GM11168 (cell line): Measurements from ENCODE around the gene MYD88.

ENCODE experiments used
- in situ Hi-C: fragments of 300-500 bp; cut with MboI; formaldehyde crosslinking; loops from one replicate; pipeline ENCODE4 v1.12.0; 2022; ENCODE audit warnings: low sequenced_read_pairs; ENCODE audit not compliant: unreplicated experiment

Gene MYD88

DNA sequence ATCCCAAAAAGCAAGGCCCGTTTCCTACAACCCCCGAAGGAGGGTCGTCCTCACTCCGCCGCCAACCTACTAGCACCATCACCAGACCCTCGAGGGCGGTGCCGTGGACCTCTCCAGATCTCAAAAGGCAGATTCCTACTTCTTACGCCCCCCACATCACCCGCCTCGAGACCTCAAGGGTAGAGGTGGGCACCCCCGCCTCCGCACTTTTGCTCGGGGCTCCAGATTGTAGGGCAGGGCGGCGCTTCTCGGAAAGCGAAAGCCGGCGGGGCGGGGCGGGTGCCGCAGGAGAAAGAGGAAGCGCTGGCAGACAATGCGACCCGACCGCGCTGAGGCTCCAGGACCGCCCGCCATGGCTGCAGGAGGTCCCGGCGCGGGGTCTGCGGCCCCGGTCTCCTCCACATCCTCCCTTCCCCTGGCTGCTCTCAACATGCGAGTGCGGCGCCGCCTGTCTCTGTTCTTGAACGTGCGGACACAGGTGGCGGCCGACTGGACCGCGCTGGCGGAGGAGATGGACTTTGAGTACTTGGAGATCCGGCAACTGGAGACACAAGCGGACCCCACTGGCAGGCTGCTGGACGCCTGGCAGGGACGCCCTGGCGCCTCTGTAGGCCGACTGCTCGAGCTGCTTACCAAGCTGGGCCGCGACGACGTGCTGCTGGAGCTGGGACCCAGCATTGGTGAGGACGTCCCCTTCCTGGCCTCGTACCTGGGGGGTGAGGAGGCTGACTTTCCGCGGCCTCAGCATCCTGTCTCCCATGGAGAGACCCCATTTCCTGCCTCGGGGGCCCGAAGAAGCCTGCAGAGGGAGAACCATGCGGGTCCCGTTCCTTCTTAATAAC, at the start of gene MYD88:
Gene MYD88, plus strand, starts transcription at position 313 of the 842 bp plus-strand sequence. Its CDS starts 40 bp downstream, at position 353.
- in situ Hi-C loops = loop anchor here (25.0 kb wide), 1 partner anchor 349 kb away; the partner anchor contains the start of gene EXOG

- in situ Hi-C loops = no loop called here
These were observed 49.3 kb upstream of the MYD88 start for GRCh38 chr3:38089163-38089562.

DNA sequence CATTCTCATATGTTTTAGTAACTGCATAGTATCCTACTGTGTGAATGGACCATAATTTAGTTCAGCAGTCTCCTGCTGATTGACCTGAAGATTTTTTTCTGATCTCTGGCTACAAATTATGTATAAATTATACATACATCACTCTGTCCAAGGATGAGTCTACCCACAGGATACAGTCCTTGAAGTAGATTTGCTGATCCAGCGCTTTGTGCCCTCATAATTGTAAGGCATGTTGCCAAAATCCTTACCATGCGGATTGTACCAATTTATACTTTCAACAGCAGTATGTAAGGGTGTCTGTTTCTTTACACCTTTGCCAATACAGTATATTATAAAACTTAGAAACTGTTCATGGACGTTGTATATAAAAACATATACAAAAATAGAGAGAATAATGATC, 48.0 kb upstream of the MYD88 start:
- in situ Hi-C loops = no loop called here

- in situ Hi-C loops = no loop called here
These were observed 43.5 kb upstream of the MYD88 start for GRCh38 chr3:38094999-38095398.

DNA sequence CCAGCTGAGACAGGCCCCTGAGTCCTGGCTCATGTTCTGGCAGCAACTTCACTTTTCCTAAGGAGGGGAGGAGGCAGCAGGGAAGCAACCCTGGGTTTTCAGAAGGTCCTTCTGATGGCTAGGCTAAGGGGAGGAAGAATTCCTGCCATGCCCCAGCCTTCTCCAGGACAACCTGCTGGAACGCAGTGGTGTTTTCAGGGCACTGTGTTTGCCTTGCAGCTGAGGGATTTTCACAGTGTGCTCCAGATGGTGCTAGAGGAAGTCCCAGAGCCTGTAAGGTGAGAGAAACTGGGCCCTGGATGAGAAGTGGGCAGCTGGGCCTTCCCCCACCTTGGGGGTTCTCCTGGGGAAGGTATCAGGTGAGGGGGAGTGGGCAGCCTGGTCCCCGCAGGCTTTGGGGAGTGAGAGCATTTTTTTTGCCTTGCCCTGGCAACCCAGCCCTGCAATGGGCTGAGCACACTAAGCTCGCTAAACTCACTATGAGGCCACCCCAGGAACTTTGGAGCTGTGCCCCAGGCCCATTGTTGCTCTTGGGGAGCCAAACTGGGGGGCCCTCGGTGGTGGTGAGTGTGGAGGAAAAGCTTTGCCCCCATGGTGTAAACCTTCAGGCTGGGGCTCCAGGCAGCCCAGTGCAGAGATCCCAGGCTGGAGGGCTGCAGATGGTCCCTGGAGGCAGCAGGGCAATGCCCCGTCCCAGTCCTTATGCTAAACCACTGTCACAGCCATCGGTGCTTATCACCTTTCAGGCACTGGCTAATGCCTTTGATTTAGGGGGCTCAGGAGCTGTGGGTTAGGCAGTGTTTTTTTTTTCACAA, 42.6 kb upstream of the MYD88 start:
- in situ Hi-C loops = no loop called here

GRCh38 chr3:38097446-38098375, 40.8 kb upstream of the MYD88 start:
- in situ Hi-C loops = no loop called here

DNA sequence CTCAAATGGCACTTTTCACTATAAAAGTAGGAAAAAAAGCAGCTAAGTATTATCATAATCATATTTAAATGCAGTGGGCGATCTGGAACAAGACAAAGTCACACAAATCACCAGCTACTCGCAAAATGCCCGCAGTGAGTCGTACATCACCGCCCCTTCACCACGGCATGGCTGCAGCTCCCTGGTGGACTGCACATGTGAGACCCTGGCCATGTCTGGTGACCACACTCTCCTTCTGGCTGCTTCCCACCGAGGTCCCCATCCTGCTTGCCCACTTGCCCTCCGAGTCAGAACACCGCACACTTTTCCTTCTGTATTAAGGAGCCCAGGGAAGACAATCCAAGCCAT, 40.1 kb upstream of the MYD88 start:
- in situ Hi-C loops = no loop called here

DNA sequence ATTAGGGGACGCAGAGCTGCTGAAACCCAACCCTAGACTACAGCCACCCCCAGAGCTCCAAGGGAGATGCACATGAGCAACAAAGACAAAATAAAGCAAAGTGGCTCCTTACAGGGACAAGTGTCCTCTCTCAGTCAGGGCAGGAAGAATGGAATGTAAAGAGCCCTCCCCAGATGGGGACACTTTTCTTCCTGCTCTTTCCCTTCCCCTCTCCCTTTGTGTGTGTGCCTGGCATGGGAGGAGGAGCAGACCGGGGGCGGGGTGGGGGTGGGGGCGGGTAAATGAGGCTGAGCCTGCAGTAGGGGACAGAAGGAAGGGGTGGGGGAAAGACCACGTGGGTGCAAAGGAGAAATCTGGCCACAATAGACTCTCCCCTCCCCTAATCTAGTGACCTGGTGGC, 38.9 kb upstream of the MYD88 start:
- in situ Hi-C loops = no loop called here

DNA sequence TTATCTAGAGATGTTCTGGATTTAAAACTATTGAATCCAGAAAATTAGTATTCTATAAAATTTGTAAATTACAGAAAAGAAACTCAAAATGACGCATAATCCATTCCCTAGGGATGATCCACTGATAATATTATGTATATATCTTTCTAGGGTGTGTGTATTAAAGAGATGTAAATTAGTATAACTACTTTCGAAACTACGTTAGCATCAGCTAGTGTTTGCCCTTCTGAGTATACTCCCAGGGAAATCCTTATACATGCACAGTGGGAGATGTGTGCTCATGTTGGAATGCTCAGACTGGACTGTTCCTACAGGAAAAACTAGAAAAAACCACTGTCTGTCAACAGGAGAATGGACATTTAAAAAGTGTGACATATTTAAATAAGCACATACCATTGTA, 38.0 kb upstream of the MYD88 start:
- in situ Hi-C loops = no loop called here

- in situ Hi-C loops = no loop called here
These were observed 36.5 kb upstream of the MYD88 start for GRCh38 chr3:38101811-38102443.

DNA sequence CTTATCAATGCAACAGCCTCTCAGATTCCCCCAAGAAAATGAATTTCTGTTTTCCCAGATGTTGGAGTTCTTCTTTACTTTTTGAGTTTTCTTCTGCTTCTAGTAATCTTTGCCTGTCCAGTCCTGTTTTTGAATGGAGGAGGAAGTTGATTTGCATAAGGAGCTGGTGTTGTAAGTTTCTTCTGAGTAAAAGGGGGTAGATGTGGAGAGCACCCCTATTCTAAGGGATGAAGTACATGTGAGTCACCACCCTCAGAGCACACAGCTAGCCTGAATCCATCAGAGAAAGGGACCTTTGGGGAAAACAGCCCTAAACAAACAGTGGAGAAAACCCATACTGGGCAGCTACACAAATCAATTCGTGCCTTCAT, 36.0 kb upstream of the MYD88 start:
- in situ Hi-C loops = no loop called here

DNA sequence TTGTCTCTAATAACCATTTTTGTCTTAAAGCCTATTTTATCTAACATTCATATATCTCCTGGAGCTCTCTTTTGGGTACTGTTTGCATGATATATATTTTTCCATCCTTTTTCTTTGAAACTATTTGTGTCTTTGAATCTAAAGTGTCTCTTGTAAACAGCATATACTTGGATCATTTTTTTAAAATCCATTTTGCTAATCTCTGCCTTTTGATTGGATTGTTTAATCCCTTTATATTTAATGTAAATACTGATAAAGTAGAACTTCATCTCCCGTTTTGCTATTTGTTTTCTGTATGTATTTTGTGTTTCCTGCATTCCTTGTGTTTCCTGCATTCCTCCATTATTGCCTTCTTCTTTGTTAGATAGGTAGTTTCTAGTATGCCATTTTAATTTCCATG, 32.9 kb upstream of the MYD88 start:
- in situ Hi-C loops = no loop called here

DNA sequence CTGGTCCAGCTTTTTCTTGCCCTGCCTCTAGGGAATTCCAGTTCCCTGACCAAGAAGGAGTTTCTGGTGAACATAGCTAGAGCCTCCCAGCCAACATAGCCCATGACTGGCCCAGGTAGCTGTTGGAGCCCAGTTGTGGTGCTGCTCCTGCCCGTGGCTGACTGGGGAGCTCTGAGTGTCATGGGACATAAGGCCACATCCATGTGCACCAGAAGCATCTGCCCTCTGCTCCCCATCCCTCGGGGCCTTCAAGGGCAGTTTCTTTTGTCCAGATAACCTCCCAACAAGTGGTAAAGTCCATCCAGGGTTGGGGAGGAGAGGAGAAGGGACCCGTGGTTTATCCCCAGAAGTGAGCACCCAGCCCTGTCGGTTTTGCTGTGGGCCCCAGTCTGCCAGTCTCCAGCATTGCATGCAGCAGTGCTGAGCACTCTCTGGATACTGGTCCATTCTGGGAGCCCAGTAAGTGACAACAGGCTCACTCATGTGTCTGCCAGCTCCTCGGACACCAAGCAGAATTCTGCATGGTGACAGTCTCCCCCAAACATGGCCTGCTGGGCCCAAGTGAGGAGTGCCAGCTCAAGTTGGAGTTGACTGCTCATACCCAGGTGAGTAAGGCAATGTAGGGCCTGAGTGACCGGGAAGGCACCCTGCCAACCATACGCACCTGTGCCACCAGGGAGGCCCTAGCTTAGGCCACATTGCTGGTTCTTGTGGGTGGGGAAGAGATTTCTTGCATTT, 30.4 kb upstream of the MYD88 start:
- in situ Hi-C loops = no loop called here

DNA sequence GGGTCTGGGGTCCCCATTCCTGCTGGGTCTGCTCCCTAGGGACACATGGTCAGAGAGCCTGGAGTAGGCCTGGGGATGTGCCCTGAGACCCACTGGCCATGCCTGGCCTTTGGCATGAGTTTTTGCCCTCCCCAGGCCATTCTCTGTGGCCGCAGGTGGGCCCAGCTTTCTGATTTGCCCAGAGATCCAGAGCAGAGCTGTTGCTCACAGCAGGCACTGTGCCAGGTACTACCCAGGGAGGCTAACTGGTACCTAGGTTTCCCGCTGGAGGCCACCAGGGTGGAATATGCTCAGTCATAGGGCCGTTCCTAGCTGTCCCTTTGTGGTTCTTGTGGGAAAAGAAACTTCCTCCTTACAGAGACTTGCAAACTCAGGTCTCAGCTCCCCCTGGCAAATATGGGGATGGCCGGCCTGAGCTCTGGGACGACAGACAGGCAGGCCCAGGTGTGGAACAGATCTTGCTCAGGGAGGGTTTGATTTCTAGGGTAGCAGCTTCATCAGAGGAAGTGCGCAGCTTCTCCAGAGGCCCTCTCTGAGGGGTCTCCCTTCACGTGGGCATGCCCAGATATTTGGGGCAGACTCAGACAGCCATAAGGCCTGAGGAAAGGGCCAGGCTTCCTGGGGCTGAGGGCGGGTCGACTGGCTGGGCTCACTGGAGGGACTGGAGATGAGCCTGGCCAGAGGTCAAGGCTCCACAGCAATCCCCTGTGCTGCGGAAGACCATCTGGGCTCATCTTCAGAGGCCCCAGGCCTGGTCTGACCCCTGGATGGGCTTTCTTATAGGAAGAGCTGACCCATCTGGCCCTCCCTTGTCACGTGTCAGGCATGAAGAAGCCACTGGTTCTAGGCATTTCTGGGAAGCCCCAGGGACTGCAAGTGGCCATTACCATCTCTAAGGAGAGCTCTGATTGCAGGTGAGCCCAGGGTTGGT, 29.5 kb upstream of the MYD88 start:
- in situ Hi-C loops = no loop called here

DNA sequence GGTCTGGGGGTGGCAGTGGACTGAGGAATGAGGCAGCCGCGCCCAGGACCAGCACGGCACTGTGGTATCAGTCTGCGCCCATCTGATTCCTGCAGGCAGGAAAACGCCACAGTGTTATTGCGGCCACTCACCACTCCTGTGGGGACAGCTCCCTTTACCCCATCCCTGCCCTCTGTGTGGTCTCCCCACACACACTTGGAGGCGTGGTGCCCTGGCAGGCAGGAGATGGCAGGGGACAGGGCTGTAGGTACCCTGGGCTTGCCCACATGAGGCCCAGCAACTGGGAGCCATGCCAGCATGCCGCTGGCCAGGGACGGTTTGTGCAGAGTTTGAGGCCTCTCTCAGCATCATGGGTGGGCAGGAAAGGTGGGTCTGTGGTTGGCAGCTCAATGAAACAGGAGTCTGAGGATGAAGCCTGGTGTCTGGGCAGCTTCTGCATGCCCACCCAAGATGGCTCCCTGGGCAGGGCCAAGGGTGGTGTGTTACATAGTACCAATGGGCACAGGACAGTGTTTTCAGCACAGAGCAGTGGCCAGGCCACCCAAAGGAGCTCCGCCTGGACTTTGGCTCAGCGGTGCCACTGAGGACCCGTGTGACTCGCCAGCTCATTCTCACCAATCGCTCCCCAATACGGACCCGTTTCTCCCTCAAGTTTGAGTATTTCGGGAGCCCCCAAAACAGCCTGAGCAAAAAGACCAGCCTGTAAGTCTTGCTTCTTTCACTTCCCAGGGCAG, 28.7 kb upstream of the MYD88 start:
- in situ Hi-C loops = no loop called here

- in situ Hi-C loops = no loop called here
These were observed 28.0 kb upstream of the MYD88 start for GRCh38 chr3:38110314-38111050.

DNA sequence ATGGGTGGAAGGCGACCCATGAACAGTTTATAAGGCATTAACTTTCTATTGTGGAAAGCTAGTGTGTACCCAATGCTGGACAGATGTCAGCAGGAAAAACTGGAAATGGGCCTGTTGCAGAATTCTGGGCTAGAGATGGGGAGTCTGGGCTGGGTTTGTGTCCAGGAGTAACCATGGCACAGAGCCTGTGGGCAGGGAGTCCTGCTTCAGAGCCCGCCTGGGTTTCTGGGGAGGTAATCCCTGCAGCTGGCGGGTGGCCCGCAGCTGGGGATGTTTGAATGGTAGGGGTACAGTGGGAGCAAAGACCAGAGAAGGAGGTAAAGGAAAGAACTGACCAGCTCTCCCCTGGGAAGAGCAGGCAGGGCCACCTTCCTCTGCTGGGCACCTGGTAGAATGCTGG, 27.3 kb upstream of the MYD88 start:
- in situ Hi-C loops = no loop called here
